SK-N-SH treated with all-trans-retinoic acid at 6 μM for 48 hours (cell line): Measurements from ENCODE around the gene PLCL2.

Source experiments
- BACH2 ChIP-seq: fragments of 250-450 bp; sonication (Bioruptor Pico); IDR thresholded peaks from 2 replicates; pipeline ENCODE4 v1.9.0; 2021; ENCODE audit warnings: mild to moderate bottlenecking, borderline replicate concordance
- PATZ1 ChIP-seq: fragments of 250-450 bp; sonication (Bioruptor Pico); IDR thresholded peaks from 2 replicates; pipeline ENCODE4 v1.8.0; 2020; ENCODE audit warnings: mild to moderate bottlenecking, moderate library complexity, borderline replicate concordance
- TOX ChIP-seq: fragments of 250-450 bp; sonication (Bioruptor Pico); IDR thresholded peaks from 2 replicates; pipeline ENCODE4 v1.8.0; 2021; ENCODE audit warnings: mild to moderate bottlenecking, moderate library complexity, borderline replicate concordance
- ZFP3 ChIP-seq: fragments of 250-450 bp; sonication (Bioruptor Pico); IDR thresholded peaks from 2 replicates; pipeline ENCODE4 v1.5.0; 2020; ENCODE audit warnings: mild to moderate bottlenecking, moderate library complexity

DNA sequence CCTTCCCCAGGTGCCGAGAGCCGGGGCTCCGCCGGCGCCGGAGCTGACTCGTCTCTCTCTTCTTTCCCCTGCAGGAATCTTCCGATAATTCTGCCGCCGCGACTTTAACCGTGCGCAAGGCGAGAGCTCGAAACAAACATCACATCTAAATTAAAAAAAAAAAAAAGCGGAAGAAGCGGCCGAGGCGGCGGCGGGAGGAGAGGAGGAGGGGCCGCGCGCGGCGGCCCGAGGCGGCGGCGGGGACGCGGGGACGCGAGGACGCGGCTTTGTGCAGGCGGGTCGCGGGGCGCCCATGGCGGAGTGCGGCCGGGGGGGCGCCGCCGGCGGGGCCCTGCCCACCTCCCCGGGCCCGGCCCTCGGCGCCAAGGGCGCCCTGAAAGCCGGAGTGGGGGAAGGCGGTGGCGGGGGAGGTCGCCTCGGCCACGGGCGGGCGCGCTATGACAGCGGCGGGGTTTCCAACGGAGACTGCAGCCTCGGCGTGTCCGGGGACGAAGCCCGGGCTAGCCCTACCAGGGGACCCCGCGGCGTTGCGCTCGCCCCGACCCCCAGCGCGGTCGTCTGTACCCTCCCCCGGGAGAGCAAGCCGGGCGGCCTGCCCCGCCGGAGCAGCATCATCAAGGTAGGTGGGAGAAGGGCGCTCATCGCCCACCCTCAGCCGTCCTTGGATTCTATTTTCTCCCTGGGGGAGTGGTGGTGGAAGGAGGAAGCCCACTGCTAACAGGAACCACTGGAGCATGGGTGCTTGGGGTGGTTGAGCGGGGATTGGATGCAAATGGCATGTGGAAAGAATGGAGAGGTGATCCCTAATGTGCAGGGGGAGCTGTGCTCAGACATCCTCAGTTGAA, at the start of gene PLCL2:
- TF ChIP-seq ZFP3 (CRISPR knock-in tag) (no peak), BACH2 (CRISPR knock-in tag) (no peak), TOX (CRISPR knock-in tag) (no peak), PATZ1 (no peak)
